Trophoblast cell (in vitro differentiated cells and primary cell): Measurements from ENCODE around the gene CNTNAP3B.
"Not testable (repeated sequence)": the region's sequence is repeated elsewhere in the genome, so short reads cannot be mapped to it uniquely, and the experiment has no call there.

ENCODE experiments used
- DNase-seq, 2 donors: peaks; one replicate each; pipeline ENCODE4 v3.0.0-alpha.2; 2016
- H2AFZ ChIP-seq: 2 replicates; pipeline ENCODE4 v1.6.1; 2013; ENCODE audit warnings: low read length, moderate library complexity, mild to moderate bottlenecking; ENCODE audit not compliant: insufficient read depth, poor library complexity
- H2AK5ac ChIP-seq: 2 replicates; pipeline ENCODE4 v1.6.1; 2013; ENCODE audit warnings: mild to moderate bottlenecking, low read length
- H2BK120ac ChIP-seq: 2 replicates; pipeline ENCODE4 v1.6.1; 2013; ENCODE audit warnings: low read length, mild to moderate bottlenecking, moderate library complexity; ENCODE audit not compliant: insufficient read depth, poor library complexity
- H2BK12ac ChIP-seq: 2 replicates; pipeline ENCODE4 v1.6.1; 2013; ENCODE audit warnings: mild to moderate bottlenecking, low read length, moderate library complexity
- H2BK5ac ChIP-seq: 2 replicates; pipeline ENCODE4 v1.6.1; 2013; ENCODE audit warnings: low read length, low read depth, moderate library complexity, mild to moderate bottlenecking; ENCODE audit not compliant: poor library complexity
- H3K14ac ChIP-seq: 2 replicates; pipeline ENCODE4 v1.6.1; 2013; ENCODE audit warnings: mild to moderate bottlenecking, low read length
- H3K18ac ChIP-seq: 2 replicates; pipeline ENCODE4 v1.6.1; 2013; ENCODE audit warnings: mild to moderate bottlenecking, low read length
- H3K23ac ChIP-seq: 2 replicates; pipeline ENCODE4 v1.6.1; 2013; ENCODE audit warnings: low read length
- H3K27ac ChIP-seq: 2 replicates; pipeline ENCODE4 v1.5.1; 2013; ENCODE audit warnings: low read depth, mild to moderate bottlenecking, inconsistent platforms, low read length, moderate library complexity
- H3K27me3 ChIP-seq: 2 replicates; pipeline ENCODE4 v1.6.1; 2013; ENCODE audit warnings: inconsistent platforms, mild to moderate bottlenecking, low read length, moderate library complexity; ENCODE audit not compliant: insufficient read depth
- H3K36me3 ChIP-seq, 2 experiments: 1 replicate in 1 of 2; 2 replicates in 1 of 2; pipeline ENCODE4 v1.6.1; 2013; ENCODE audit warnings: low read length in 2 of 2, mild to moderate bottlenecking in 2 of 2, moderate library complexity in 1 of 2; ENCODE audit not compliant: insufficient read depth in 2 of 2, control insufficient read depth in 1 of 2
- H3K4ac ChIP-seq: 2 replicates; pipeline ENCODE4 v1.6.1; 2013; ENCODE audit warnings: low read depth, mild to moderate bottlenecking, low read length, moderate library complexity
- H3K4me1 ChIP-seq, 2 experiments: 1 replicate in 1 of 2; 2 replicates in 1 of 2; pipeline ENCODE4 v1.6.1; 2013; ENCODE audit warnings: low read length in 2 of 2, mild to moderate bottlenecking in 2 of 2, moderate library complexity in 1 of 2; ENCODE audit not compliant: insufficient read depth in 2 of 2, control insufficient read depth in 1 of 2
- H3K4me2 ChIP-seq: 2 replicates; pipeline ENCODE4 v1.6.1; 2013; ENCODE audit warnings: inconsistent platforms, mild to moderate bottlenecking, low read length, moderate library complexity
- H3K4me3 ChIP-seq: 2 replicates; pipeline ENCODE4 v1.5.1; 2013; ENCODE audit warnings: mild to moderate bottlenecking, low read depth, low read length, inconsistent platforms
- H3K79me1 ChIP-seq: one replicate; pipeline ENCODE4 v1.6.1; 2013; ENCODE audit warnings: low read length
- H3K79me2 ChIP-seq: 2 replicates; pipeline ENCODE4 v1.6.1; 2013; ENCODE audit warnings: low read length, mild to moderate bottlenecking; ENCODE audit not compliant: control insufficient read depth, insufficient read depth, poor library complexity
- H3K9ac ChIP-seq: 2 replicates; pipeline ENCODE4 v1.6.1; 2013; ENCODE audit warnings: mild to moderate bottlenecking, low read length
- H3K9me3 ChIP-seq: 2 replicates; pipeline ENCODE4 v1.6.1; 2013; ENCODE audit warnings: low read depth, mild to moderate bottlenecking, control low read depth, inconsistent platforms, low read length; ENCODE audit not compliant: insufficient read depth
- H4K12ac ChIP-seq: 2 replicates; pipeline ENCODE4 v1.6.1; 2013; ENCODE audit warnings: low read depth, mild to moderate bottlenecking, low read length, moderate library complexity
- H4K8ac ChIP-seq: 2 replicates; pipeline ENCODE4 v1.6.1; 2013; ENCODE audit warnings: low read depth, mild to moderate bottlenecking, low read length, moderate library complexity
- H4K91ac ChIP-seq: one replicate; pipeline ENCODE4 v1.6.1; 2013; ENCODE audit warnings: low read depth, mild to moderate bottlenecking, low read length, moderate library complexity
- WGBS: extraction: QIAGEN DNeasy Blood & Tissue Kit; methylation state at CpG from one replicate; pipeline ENCODE4 v1.1.7; 2013; ENCODE audit warnings: missing lambda C conversion rate; ENCODE audit not compliant: insufficient read length, insufficient coverage; ENCODE audit errors: extremely low coverage; 5-methylcytosine and 5-hydroxymethylcytosine counted together

The CNTNAP3B gene

DNA sequence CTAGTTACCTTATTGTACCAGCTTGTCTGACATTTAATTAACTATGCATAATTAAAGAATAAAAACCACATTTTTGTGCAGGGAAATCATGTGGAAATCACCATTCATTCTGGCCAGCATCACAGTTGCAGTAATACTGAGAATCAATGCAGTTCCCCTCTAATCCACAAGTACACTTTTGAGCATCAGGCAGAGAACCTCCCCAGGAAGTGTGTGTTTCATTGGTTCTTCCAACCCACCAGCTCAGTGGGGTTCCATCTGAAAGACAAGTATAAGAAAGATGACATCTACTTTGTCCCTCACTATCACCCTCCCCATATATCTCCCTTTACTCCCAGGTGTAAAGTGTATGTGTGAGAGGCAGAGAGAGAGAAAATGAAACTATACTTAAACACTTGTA lies 191.1 kb downstream of the CNTNAP3B start:
- DNase-seq, H3K79me2 ChIP-seq, H3K27ac ChIP-seq, H3K4me3 ChIP-seq, H3K14ac ChIP-seq, H2BK5ac ChIP-seq, H3K36me3 ChIP-seq, H2AK5ac ChIP-seq, H4K91ac ChIP-seq, H3K18ac ChIP-seq, H3K27me3 ChIP-seq, H3K9me3 ChIP-seq, H3K9ac ChIP-seq, H4K8ac ChIP-seq, H3K4me2 ChIP-seq, H3K79me1 ChIP-seq, H2BK12ac ChIP-seq, H3K23ac ChIP-seq, H3K4ac ChIP-seq, H2BK120ac ChIP-seq, H4K12ac ChIP-seq, H3K4me1 ChIP-seq, H2AFZ ChIP-seq: not testable (repeated sequence)

DNA sequence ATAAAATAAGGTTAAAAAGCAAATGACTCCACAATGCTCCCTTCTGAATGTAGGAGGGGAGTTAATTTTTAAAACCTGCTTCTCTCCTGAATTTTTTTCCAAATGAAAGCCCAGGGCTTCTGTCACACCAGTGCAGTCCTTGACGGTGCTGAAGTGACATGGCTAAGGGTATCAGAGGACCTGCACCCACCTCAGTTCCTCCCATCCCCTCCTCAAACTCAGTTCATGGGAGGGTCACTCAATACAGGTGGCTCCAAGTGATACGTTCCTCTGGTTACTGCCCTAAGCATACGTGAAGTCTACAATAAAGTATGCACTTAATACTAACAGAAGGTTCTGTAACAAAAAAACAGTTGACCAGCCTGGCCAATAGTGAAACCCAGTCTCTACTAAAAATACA lies 193.5 kb downstream of the CNTNAP3B start:
- not testable (repeated sequence) for H2AK5ac ChIP-seq, H3K18ac ChIP-seq, H3K4me3 ChIP-seq, H2BK120ac ChIP-seq, H3K27me3 ChIP-seq, H3K79me1 ChIP-seq, H3K14ac ChIP-seq, H4K91ac ChIP-seq, H2BK5ac ChIP-seq, H4K8ac ChIP-seq, H3K27ac ChIP-seq, H2BK12ac ChIP-seq, H3K4ac ChIP-seq, H3K9ac ChIP-seq, H3K36me3 ChIP-seq, H3K23ac ChIP-seq, H3K9me3 ChIP-seq, H3K79me2 ChIP-seq, H3K4me2 ChIP-seq, H4K12ac ChIP-seq, H2AFZ ChIP-seq, H3K4me1 ChIP-seq, DNase-seq
- no CpG with 5 or more reads among the region's 3 CpGs for WGBS

DNA sequence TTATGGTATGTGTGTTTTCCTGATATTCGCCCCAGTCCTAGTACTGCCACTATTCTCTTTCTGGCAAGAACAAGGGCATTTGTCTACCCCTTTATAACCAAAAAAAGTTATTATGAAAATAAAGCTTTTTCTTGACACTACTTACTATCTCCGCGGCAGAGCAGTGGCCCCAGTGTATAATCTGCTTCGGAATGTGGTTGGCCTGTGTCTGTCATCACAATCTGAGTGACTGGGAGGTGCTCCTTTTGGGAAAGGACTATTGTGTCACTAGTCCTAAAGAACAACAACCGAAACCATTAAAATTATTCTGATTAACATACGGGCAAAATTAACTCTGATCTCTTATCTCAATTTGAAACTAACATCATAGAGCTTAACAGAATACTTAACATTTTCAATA lies 200.1 kb downstream of the CNTNAP3B start:
- H3K4me1 ChIP-seq, H3K36me3 ChIP-seq, DNase-seq, H3K4ac ChIP-seq, H2BK120ac ChIP-seq, H3K27ac ChIP-seq, H3K14ac ChIP-seq, H3K18ac ChIP-seq, H2AK5ac ChIP-seq, H3K79me1 ChIP-seq, H4K91ac ChIP-seq, H2BK12ac ChIP-seq, H4K12ac ChIP-seq, H3K23ac ChIP-seq, H2BK5ac ChIP-seq, H4K8ac ChIP-seq, H3K27me3 ChIP-seq, H2AFZ ChIP-seq, H3K4me3 ChIP-seq, H3K9me3 ChIP-seq, H3K4me2 ChIP-seq, H3K9ac ChIP-seq, H3K79me2 ChIP-seq: not testable (repeated sequence)
- no CpG with 5 or more reads among the region's 6 CpGs for WGBS

DNA sequence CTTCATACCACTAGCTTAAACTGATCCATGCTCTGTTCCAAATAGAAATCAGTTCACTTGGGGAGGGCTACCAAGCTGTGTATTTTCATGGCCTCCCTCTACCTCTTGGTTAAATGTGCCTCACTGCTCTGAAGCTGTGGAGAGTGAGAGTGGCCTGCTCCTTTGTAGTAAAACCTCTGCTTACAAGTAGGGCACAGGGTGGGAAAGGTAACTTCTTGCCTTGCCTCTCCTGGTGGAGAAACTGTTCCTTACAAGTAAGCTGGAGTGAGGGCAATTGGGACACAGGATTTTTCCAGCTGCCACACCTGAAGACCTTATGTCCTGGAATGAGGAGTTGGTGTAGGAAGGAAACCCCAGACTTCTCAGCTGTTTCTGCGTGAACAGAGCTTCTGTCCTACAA lies 211.9 kb downstream of the CNTNAP3B start:
- H2BK5ac ChIP-seq, H2AK5ac ChIP-seq, H4K12ac ChIP-seq, DNase-seq, H2AFZ ChIP-seq, H3K4me2 ChIP-seq, H3K27me3 ChIP-seq, H3K27ac ChIP-seq, H3K4me3 ChIP-seq, H3K4ac ChIP-seq, H3K14ac ChIP-seq, H3K79me1 ChIP-seq, H3K4me1 ChIP-seq, H2BK120ac ChIP-seq, H3K23ac ChIP-seq, H2BK12ac ChIP-seq, H4K8ac ChIP-seq, H4K91ac ChIP-seq, H3K9me3 ChIP-seq, H3K36me3 ChIP-seq, H3K79me2 ChIP-seq, H3K18ac ChIP-seq, H3K9ac ChIP-seq: not testable (repeated sequence)
- WGBS, result no CpG with 5 or more reads among the region's 1 CpG

DNA sequence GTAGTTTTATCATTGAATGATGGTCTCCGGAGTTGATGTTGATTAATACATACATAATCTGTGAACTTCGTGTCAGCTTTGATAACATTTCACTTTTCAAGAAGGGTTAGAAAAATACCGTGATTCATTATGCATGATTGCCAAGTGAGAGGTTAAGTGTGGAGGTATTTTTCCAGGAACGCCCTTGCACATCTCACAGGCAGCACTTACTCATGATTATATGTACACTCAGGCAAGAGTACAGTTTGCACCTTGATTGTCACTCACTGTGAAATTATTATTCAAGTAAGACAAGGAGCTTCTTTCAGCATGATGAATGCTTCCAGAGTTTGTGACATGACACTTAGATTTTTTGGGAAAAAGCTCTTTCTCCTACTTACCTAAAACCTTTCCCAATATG lies 223.7 kb downstream of the CNTNAP3B start:
- H3K27me3 ChIP-seq, H2AK5ac ChIP-seq, H4K12ac ChIP-seq, H3K27ac ChIP-seq, H3K79me1 ChIP-seq, H3K18ac ChIP-seq, DNase-seq, H4K91ac ChIP-seq, H3K36me3 ChIP-seq, H3K23ac ChIP-seq, H3K4me3 ChIP-seq, H3K9me3 ChIP-seq, H3K4me2 ChIP-seq, H3K79me2 ChIP-seq, H3K4ac ChIP-seq, H4K8ac ChIP-seq, H3K9ac ChIP-seq, H2BK5ac ChIP-seq, H2BK120ac ChIP-seq, H3K14ac ChIP-seq, H3K4me1 ChIP-seq, H2BK12ac ChIP-seq, H2AFZ ChIP-seq: not testable (repeated sequence)
- WGBS, result no CpG with 5 or more reads among the region's 4 CpGs
